ENCODE measurements around the gene FAAP20. TPM values are rescaled to one million over a fixed set of nuclear protein-coding genes. Genes with fewer than 3 reads are reported as not detected.

The FAAP20 gene
- total RNA-seq, 2 experiments from 2014 or later, result 64.7 to 71.7 TPM

- POLR2A ChIA-PET, result no interaction called here
- no peak for DNase-seq
- H3K27ac Mint-ChIP-seq, result no peak overlapping the region
- ATAC-seq, result no peak
- CTCF ChIA-PET, result no interaction called here
- H3K4me1 Mint-ChIP-seq (ENCODE audit: low read depth), result peaks cover 3% of the 10 kb centered on the region
- H3K36me3 Mint-ChIP-seq (ENCODE audit: low read depth), result no peaks in the 10 kb centered on the region
- no peaks in the 10 kb centered on the region for H3K27me3 Mint-ChIP-seq
- TF ChIP-seq CTCF (IDR thresholded peaks at IDR 0.05), result no peak
- H3K9me3 Mint-ChIP-seq, result no peaks in the 10 kb centered on the region
- no peak overlapping the region for H3K4me3 Mint-ChIP-seq
- intact Hi-C loops (cut with micrococcal nuclease), result no loop called here
These were observed 15.7 kb downstream of the FAAP20 start for GRCh38 chr1:2178875-2179274.

- Mint-ChIP-seq H3K9me3 (no peaks in the 10 kb centered on the region), H3K27ac (no peak overlapping the region), H3K4me1 (ENCODE audit: low read depth) (peaks cover 3% of the 10 kb centered on the region), H3K36me3 (ENCODE audit: low read depth) (no peaks in the 10 kb centered on the region), H3K4me3 (no peak overlapping the region), H3K27me3 (no peaks in the 10 kb centered on the region)
- TF ChIP-seq CTCF (IDR thresholded peaks at IDR 0.05), result no peak
- DNase-seq (no peak), ATAC-seq (no peak)
- ChIA-PET POLR2A (no interaction called here), CTCF (interaction anchor here (0.9 kb wide), 1 partner anchor 38 kb away, joined by 3 read pairs; no protein-coding TSS in a partner anchor)
- intact Hi-C loops (cut with micrococcal nuclease), result no loop called here
These were observed 16.5 kb downstream of the FAAP20 start for GRCh38 chr1:2177946-2178538.

GRCh38 chr1:2177541-2177940, 17.0 kb downstream of the FAAP20 start:
- intact Hi-C loops (cut with micrococcal nuclease), result no loop called here
- no peak for ATAC-seq
- ChIA-PET CTCF (interaction anchor here (0.9 kb wide), 1 partner anchor 37 kb away, joined by 3 read pairs; no protein-coding TSS in a partner anchor), POLR2A (no interaction called here)
- Mint-ChIP-seq H3K4me3 (no peak overlapping the region), H3K27me3 (no peaks in the 10 kb centered on the region), H3K9me3 (no peaks in the 10 kb centered on the region), H3K27ac (no peak overlapping the region), H3K36me3 (ENCODE audit: low read depth) (no peaks in the 10 kb centered on the region), H3K4me1 (ENCODE audit: low read depth) (peaks cover 3% of the 10 kb centered on the region)
- TF ChIP-seq CTCF (IDR thresholded peaks at IDR 0.05), result no peak
- no peak for DNase-seq

- CTCF ChIA-PET, result interaction anchor here (3.3 to 4.1 kb wide), 3 partner anchors 13 to 205 kb away, joined by 21 to 30 read pairs (median 26); no protein-coding TSS in a partner anchor
- ATAC-seq, result no peak
- intact Hi-C loops (cut with micrococcal nuclease), result no loop called here
- no peak for DNase-seq
- POLR2A ChIA-PET, result no interaction called here
- H3K4me3 Mint-ChIP-seq, result no peak overlapping the region
- peaks cover 3% of the 10 kb centered on the region for H3K4me1 Mint-ChIP-seq (ENCODE audit: low read depth)
- no peaks in the 10 kb centered on the region for H3K27me3 Mint-ChIP-seq
- TF ChIP-seq CTCF (IDR thresholded peaks at IDR 0.05), result no peak
- no peaks in the 10 kb centered on the region for H3K9me3 Mint-ChIP-seq
- no peaks in the 10 kb centered on the region for H3K36me3 Mint-ChIP-seq (ENCODE audit: low read depth)
- H3K27ac Mint-ChIP-seq, result no peak overlapping the region
These were observed 18.0 kb downstream of the FAAP20 start for GRCh38 chr1:2176615-2177014.

GRCh38 chr1:2175681-2176454, 18.7 kb downstream of the FAAP20 start:
- no peaks in the 10 kb centered on the region for H3K9me3 Mint-ChIP-seq
- intact Hi-C loops (cut with micrococcal nuclease), result no loop called here
- H3K4me3 Mint-ChIP-seq, result no peak overlapping the region
- no peak for ATAC-seq
- no peaks in the 10 kb centered on the region for H3K27me3 Mint-ChIP-seq
- peaks cover 3% of the 10 kb centered on the region for H3K4me1 Mint-ChIP-seq (ENCODE audit: low read depth)
- H3K36me3 Mint-ChIP-seq (ENCODE audit: low read depth), result no peaks in the 10 kb centered on the region
- no peak overlapping the region for H3K27ac Mint-ChIP-seq
- ChIA-PET POLR2A (no interaction called here), CTCF (interaction anchor here (0.9 to 4.1 kb wide), 5 partner anchors 12 to 206 kb away, joined by 3 to 30 read pairs (median 21); no protein-coding TSS in a partner anchor)
- no peak for TF ChIP-seq CTCF (IDR thresholded peaks at IDR 0.05)
- no peak for DNase-seq

Data from activated CD8-positive, alpha-beta T cell treated with anti-CD3 and anti-CD28 coated beads for 36 hours (primary cell).